K562 (cell line): ENCODE measurements around the gene PRSS50. TPM values are rescaled to one million over a fixed set of nuclear protein-coding genes. Genes with fewer than 3 reads are reported as not detected.

Experiments used
- ATF1 ChIP-seq, 2 experiments: fragments of 450-650 bp in 1 of 2; IDR thresholded peaks; 2 replicates each; pipeline ENCODE4 v1.6.1; 2016; ENCODE audit warnings: missing compliant biosample characterization in 1 of 2, missing genetic modification characterization in 1 of 2
- E2F8 ChIP-seq: fragments of 450-650 bp; IDR thresholded peaks from 2 replicates; pipeline ENCODE4 v1.7.1; 2018; ENCODE audit warnings: mild to moderate bottlenecking, low read depth; ENCODE audit not compliant: partially characterized antibody
- KLF6 ChIP-seq: fragments of 250-450 bp; sonication (Bioruptor Pico); IDR thresholded peaks from 2 replicates; pipeline ENCODE4 v1.4.0; 2020; ENCODE audit warnings: mild to moderate bottlenecking, moderate library complexity, borderline replicate concordance
- NONO ChIP-seq, 2 experiments: fragments of 200-400 bp in 1 of 2; fragments of 450-650 bp in 1 of 2; formaldehyde crosslinking in 1 of 2; IDR thresholded peaks; 2 replicates each; pipeline ENCODE4 v1.6.1; 2017; ENCODE audit warnings: low read depth in 2 of 2, mild to moderate bottlenecking in 2 of 2, moderate library complexity in 2 of 2, low read length in 1 of 2
- POLR2G ChIP-seq: fragments of 200-400 bp; formaldehyde crosslinking; IDR thresholded peaks from 2 replicates; pipeline ENCODE4 v1.6.1; 2017; ENCODE audit warnings: low read depth, mild to moderate bottlenecking, antibody characterized with exemption, low read length, moderate library complexity
- POU5F1 ChIP-seq: fragments of 150-350 bp; IDR thresholded peaks from 2 replicates; pipeline ENCODE4 v1.6.1; 2014; ENCODE audit warnings: borderline replicate concordance, low read length, low read depth, mild to moderate bottlenecking; ENCODE audit not compliant: partially characterized antibody
- RBFOX2 ChIP-seq: fragments of 200-400 bp; formaldehyde crosslinking; IDR thresholded peaks from 2 replicates; pipeline ENCODE4 v1.6.1; 2017; ENCODE audit warnings: low read depth, mild to moderate bottlenecking, low read length, moderate library complexity
- SMARCA4 ChIP-seq: fragments of 450-650 bp; IDR thresholded peaks from 2 replicates; pipeline ENCODE4 v1.6.1; 2016
- ZFP36 ChIP-seq: fragments of 150-350 bp; IDR thresholded peaks from 2 replicates; pipeline ENCODE4 v1.6.1; 2018; ENCODE audit warnings: low read length, low read depth; ENCODE audit not compliant: partially characterized antibody
- ZNF23 ChIP-seq: fragments of 250-450 bp; sonication (Bioruptor Pico); IDR thresholded peaks from 2 replicates; pipeline ENCODE4 v1.4.0; 2020; ENCODE audit warnings: mild to moderate bottlenecking
- polyA plus RNA-seq, 8 experiments: library from polyadenylated mRNA; depleted of rRNA in 4 of 8; stranded (reverse) in 5 of 8; unstranded in 3 of 8; fragments of >200 nt; fragmentation: Nextera tagmentation in 2 of 8; fragmentation: Illumina TruSeq in 1 of 8; extraction: Ambion mirVana in 2 of 8; extraction: Trizol in 1 of 8; gene quantifications; 2 replicates each; pipeline versions ENCODE4 v1.2.1 to v1.2.3, GENCODE V29; 2011 to 2014; ENCODE audit warnings: inconsistent platforms in 1 of 8, missing spikeins in 1 of 8
- total RNA-seq, 7 experiments: library from RNA; depleted of rRNA in 6 of 7; stranded (reverse); fragments of >200 nt in 6 of 7; fragmentation: Illumina TruSeq in 2 of 7; extraction: Trizol in 2 of 7; gene quantifications; 2 replicates each; pipeline versions ENCODE4 v1.2.1 to v1.2.3, GENCODE V29; 2011 to 2021; ENCODE audit warnings: low replicate concordance in 1 of 7
- TF ChIP-seq, protein P1 (sequence below): fragments of 450-650 bp; formaldehyde crosslinking; IDR thresholded peaks from 2 replicates; pipeline ENCODE4 v1.4.0; 2020; ENCODE audit warnings: mild to moderate bottlenecking
- TF ChIP-seq, protein P2 (sequence below): sonication (generic); formaldehyde crosslinking; IDR thresholded peaks from 2 replicates; pipeline ENCODE4 v1.8.1; 2023; ENCODE audit warnings: mild to moderate bottlenecking, missing genetic modification reagents, moderate library complexity

The PRSS50 gene
- total and polyA plus RNA-seq, 9 of the 15 experiments (the other 6 are each of a cell fraction or from before 2014, with no cell fraction given), result 0.01 TPM; not detected in 8

- TF ChIP-seq, protein P1, sequence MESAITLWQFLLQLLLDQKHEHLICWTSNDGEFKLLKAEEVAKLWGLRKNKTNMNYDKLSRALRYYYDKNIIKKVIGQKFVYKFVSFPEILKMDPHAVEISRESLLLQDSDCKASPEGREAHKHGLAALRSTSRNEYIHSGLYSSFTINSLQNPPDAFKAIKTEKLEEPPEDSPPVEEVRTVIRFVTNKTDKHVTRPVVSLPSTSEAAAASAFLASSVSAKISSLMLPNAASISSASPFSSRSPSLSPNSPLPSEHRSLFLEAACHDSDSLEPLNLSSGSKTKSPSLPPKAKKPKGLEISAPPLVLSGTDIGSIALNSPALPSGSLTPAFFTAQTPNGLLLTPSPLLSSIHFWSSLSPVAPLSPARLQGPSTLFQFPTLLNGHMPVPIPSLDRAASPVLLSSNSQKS (CRISPR knock-in tag), result no peak
- no peak for TF ChIP-seq ATF1 (CRISPR knock-in tag; IDR thresholded peaks at IDR 0.05)
- no peak for TF ChIP-seq ATF1 (tag; IDR thresholded peaks at IDR 0.05)
- TF ChIP-seq POU5F1, result no peak
- TF ChIP-seq ZNF23 (CRISPR knock-in tag), result no peak
- no peak; the same call in 1 of the 2 replicates for TF ChIP-seq POLR2G
- TF ChIP-seq KLF6 (CRISPR knock-in tag), result no peak
- no peak for TF ChIP-seq SMARCA4
- no peak for TF ChIP-seq E2F8
- peak; percentile 73; the same call in 1 of the 2 replicates for TF ChIP-seq RBFOX2
- TF ChIP-seq, protein P2, sequence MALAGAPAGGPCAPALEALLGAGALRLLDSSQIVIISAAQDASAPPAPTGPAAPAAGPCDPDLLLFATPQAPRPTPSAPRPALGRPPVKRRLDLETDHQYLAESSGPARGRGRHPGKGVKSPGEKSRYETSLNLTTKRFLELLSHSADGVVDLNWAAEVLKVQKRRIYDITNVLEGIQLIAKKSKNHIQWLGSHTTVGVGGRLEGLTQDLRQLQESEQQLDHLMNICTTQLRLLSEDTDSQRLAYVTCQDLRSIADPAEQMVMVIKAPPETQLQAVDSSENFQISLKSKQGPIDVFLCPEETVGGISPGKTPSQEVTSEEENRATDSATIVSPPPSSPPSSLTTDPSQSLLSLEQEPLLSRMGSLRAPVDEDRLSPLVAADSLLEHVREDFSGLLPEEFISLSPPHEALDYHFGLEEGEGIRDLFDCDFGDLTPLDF, result no peak
- no peak for TF ChIP-seq NONO (IDR thresholded peaks at IDR 0.05; ENCODE audit: low read depth in 2 of 2, low read length in 1 of 2)
- TF ChIP-seq ZFP36, result peak; percentile 63
Observed at GRCh38 chr3:46693038-46693891, 24.4 kb downstream of the PRSS50 start, which contains the start of gene ALS2CL (continued).
